Lower lobe of right lung (tissue), 2 donors: ENCODE data around the gene ACTR5. TPM values are rescaled to one million over a fixed set of nuclear protein-coding genes. Genes with fewer than 3 reads are reported as not detected.

Experiments
- ATAC-seq, 2 donors: fragments of 200-7000 bp; cut with Tn5 transposase; one replicate each; pipeline ENCODE4 v1.9.1; 2020 to 2022; ENCODE audit warnings: mild to moderate bottlenecking in 2 of 2, moderate library complexity in 2 of 2
- DNase-seq: peaks from one replicate; pipeline ENCODE4 v3.0.0-alpha.2; 2020
- H3K27ac ChIP-seq: fragments of 200-600 bp; one replicate; pipeline ENCODE4 v1.8.0; 2022
- H3K27me3 ChIP-seq: fragments of 200-600 bp; one replicate; pipeline ENCODE4 v1.8.0; 2022; ENCODE audit warnings: low read depth
- H3K36me3 ChIP-seq: fragments of 200-600 bp; one replicate; pipeline ENCODE4 v1.8.0; 2022; ENCODE audit warnings: mild to moderate bottlenecking
- H3K4me1 ChIP-seq: fragments of 200-600 bp; one replicate; pipeline ENCODE4 v1.8.0; 2022
- H3K4me3 ChIP-seq: fragments of 200-600 bp; one replicate; pipeline ENCODE4 v1.8.0; 2022; ENCODE audit warnings: mild to moderate bottlenecking
- H3K9me3 ChIP-seq: fragments of 200-600 bp; one replicate; pipeline ENCODE4 v1.8.0; 2022
- intact Hi-C: fragments of 100-400 bp; cut with DNase I; formaldehyde crosslinking; loops from one replicate; pipeline ENCODE4 v1.11.0; 2022
- total RNA-seq: library from RNA; stranded (reverse); fragmentation: NEBNext Ultra II Directional; extraction: Animal tissue kit (Norgen Biotek cat#: 25700); gene quantifications from one replicate; pipeline ENCODE4 v1.2.1, GENCODE V29; 2021
- TF ChIP-seq, protein P1 (sequence below): fragments of 200-600 bp; IDR thresholded peaks from one replicate; pipeline ENCODE4 v1.8.0; 2022; ENCODE audit warnings: antibody characterized with exemption, mild to moderate bottlenecking
- donor health status: DM: no; HTN: yes; CAD: no; lungs with severe emphysema.

The ACTR5 gene
- total RNA-seq, 1 donor from 2014 or later, result 6.0 TPM

DNA sequence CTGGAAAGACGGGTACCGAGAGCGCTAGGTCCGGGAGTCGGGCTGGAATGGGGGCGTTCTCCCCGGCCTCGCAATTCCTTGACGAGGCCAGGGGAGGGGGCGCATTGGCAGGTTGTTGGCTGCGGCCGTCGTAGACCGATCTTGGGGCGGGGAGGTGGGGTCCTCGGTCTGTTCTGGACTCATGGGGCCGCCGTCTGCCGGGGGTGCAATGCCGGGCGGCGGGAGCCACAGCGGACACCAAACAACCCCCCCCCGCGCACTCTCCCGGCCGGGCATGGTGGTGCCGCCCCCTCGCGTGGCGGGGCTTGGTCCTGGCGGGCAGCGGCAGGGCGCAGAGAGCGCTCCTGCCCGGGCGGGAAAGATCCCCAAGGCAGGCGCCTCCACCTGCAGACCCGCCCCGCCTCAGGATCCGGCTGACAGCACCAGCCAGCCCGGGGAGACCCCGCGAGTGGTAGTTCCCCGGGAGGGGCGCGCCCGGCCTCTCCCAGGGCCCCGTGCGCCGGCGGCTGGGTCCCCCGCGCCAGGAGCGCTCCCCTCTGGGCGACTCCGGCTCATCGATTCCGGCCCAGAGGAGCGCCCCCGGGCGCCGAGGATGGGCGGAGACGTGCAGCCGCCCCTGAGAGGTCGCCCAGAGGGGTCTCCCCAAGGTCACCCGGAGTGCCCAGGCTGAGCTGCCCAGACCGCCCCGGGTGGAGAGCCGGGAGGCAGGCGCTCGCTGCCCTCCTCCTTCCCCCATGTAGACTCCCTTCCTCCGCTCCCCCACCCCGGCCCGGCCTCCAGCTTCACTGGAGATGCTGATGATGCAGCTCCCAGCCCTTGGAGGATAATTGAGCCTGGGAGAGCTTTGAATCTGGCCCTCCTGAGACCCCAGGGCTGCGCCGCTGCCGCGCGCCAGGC is 57.9 kb downstream of the ACTR5 start:
- Histone ChIP-seq H3K27ac (peak overlapping the region; percentile 79), H3K9me3 (no peaks in the 10 kb centered on the region), H3K36me3 (no peaks in the 10 kb centered on the region), H3K27me3 (peaks cover 30% of the 10 kb centered on the region), H3K4me1 (peaks cover 48% of the 10 kb centered on the region), H3K4me3 (peak overlapping the region; percentile 72)
- TF ChIP-seq, protein P1, sequence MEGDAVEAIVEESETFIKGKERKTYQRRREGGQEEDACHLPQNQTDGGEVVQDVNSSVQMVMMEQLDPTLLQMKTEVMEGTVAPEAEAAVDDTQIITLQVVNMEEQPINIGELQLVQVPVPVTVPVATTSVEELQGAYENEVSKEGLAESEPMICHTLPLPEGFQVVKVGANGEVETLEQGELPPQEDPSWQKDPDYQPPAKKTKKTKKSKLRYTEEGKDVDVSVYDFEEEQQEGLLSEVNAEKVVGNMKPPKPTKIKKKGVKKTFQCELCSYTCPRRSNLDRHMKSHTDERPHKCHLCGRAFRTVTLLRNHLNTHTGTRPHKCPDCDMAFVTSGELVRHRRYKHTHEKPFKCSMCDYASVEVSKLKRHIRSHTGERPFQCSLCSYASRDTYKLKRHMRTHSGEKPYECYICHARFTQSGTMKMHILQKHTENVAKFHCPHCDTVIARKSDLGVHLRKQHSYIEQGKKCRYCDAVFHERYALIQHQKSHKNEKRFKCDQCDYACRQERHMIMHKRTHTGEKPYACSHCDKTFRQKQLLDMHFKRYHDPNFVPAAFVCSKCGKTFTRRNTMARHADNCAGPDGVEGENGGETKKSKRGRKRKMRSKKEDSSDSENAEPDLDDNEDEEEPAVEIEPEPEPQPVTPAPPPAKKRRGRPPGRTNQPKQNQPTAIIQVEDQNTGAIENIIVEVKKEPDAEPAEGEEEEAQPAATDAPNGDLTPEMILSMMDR, result no peak
- ATAC-seq (peak; percentile 51 to 53), DNase-seq (peak; percentile 47)
- intact Hi-C loops, result no loop called here

DNA sequence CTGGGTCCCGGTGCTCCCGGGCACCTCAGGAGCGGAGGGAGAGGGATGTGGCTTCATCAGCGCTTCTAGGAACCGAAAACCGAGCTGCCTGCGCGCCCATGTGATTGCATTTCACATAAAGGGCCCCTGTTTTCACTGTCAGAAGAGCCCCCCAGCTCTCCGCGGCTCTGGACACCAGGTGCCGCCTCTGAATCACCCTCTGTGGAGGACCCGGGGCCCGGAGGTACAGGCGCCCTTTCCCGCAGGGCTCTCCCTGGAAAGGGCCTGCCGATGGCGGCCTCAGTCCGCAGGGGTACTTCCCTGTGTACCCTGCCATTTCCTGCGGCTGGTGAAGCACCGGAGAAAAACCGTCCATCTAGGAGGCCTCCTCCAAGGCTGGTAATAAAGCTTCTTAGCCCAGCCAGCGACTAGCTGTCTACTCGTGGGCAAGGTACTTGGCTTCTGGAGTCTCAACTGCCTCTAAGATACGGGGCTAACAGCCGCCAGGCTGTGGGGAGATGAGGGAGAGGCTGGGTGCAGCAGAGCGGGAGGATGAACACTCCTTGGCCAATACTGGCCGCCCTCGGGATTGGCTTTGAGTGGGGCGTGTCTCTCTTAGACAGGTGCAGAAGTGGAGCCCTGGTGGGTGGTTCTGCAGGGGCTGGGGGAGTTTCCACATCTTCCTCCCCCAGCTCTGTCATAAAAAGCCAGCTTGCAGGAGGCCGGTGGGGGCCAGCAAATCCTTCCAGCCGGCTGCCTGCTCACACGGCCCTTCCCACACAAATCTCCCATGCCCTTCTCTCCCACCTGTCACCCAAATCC is 58.8 kb downstream of the ACTR5 start:
- peaks cover 48% of the 10 kb centered on the region for H3K4me1 ChIP-seq
- intact Hi-C loops, result no loop called here

GRCh38 chr20:38809942-38810341 is 61.7 kb downstream of the ACTR5 start:
- peaks cover 46% of the 10 kb centered on the region for H3K4me1 ChIP-seq
- no peak overlapping the region for H3K27ac ChIP-seq
- DNase-seq, result no peak
- no peak overlapping the region for H3K4me3 ChIP-seq
- intact Hi-C loops, result no loop called here
- TF ChIP-seq, protein P1, result no peak
- no peaks in the 10 kb centered on the region for H3K9me3 ChIP-seq
- H3K36me3 ChIP-seq, result no peaks in the 10 kb centered on the region
- peaks cover 28% of the 10 kb centered on the region for H3K27me3 ChIP-seq
- no peak for ATAC-seq

More for the DNA sequence above, 58.8 kb downstream of the ACTR5 start:
- ATAC-seq (peak; percentile 3), DNase-seq (no peak)
- Histone ChIP-seq H3K9me3 (no peaks in the 10 kb centered on the region), H3K4me3 (peak overlapping the region; percentile 72), H3K27me3 (peaks cover 30% of the 10 kb centered on the region), H3K36me3 (no peaks in the 10 kb centered on the region), H3K27ac (peak overlapping the region; percentile 79)
- TF ChIP-seq, protein P1, result no peak

- intact Hi-C loops, result no loop called here
- no peak overlapping the region for H3K27ac ChIP-seq
- no peak overlapping the region for H3K4me3 ChIP-seq
- ATAC-seq (no peak), DNase-seq (no peak)
- no peaks in the 10 kb centered on the region for H3K9me3 ChIP-seq
- peaks cover 35% of the 10 kb centered on the region for H3K4me1 ChIP-seq
- no peaks in the 10 kb centered on the region for H3K36me3 ChIP-seq
- TF ChIP-seq, protein P1, result no peak
- peaks cover 19% of the 10 kb centered on the region for H3K27me3 ChIP-seq
Observed at GRCh38 chr20:38810926-38811630, 62.8 kb downstream of the ACTR5 start.

DNA sequence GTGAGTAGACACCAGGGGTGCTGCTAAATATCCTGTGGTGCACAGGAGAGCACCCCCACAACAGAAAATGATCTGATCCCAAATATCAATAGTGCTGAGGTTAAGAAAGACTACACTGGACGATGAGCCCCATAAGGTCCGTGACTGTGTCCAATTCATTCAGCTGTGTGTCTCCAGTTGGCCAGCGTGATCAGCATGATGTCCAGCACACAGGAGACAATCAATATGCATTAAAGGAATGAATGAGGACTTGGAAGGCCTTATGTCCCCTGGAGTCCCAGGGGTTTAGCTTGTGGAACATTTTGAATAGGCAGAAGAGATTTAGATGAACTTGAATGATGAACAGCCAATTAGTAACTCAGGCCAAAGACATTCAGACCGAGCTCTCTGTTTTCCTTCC is 63.5 kb downstream of the ACTR5 start:
- H3K4me1 ChIP-seq, result peaks cover 29% of the 10 kb centered on the region
- H3K27me3 ChIP-seq, result peaks cover 12% of the 10 kb centered on the region
- H3K4me3 ChIP-seq, result no peak overlapping the region
- DNase-seq (no peak), ATAC-seq (no peak)
- TF ChIP-seq, protein P1, result no peak
- H3K27ac ChIP-seq, result no peak overlapping the region
- H3K9me3 ChIP-seq, result no peaks in the 10 kb centered on the region
- H3K36me3 ChIP-seq, result no peaks in the 10 kb centered on the region
- intact Hi-C loops, result no loop called here
